GM12875 (cell line): ENCODE results near the gene CARMIL1.

Experiments used
- H3K4me3 ChIP-seq: one replicate; pipeline ENCODE4 v1.5.1; 2011; ENCODE audit warnings: low read depth, low read length, control low read depth
- TF ChIP-seq, protein P1 (sequence below): IDR thresholded peaks from 2 replicates; pipeline ENCODE4 v1.5.1; 2011; ENCODE audit warnings: low read depth, mild to moderate bottlenecking, control low read depth, inconsistent platforms, low read length, moderate library complexity, borderline replicate concordance; ENCODE audit not compliant: insufficient read depth

CARMIL1 gene

DNA sequence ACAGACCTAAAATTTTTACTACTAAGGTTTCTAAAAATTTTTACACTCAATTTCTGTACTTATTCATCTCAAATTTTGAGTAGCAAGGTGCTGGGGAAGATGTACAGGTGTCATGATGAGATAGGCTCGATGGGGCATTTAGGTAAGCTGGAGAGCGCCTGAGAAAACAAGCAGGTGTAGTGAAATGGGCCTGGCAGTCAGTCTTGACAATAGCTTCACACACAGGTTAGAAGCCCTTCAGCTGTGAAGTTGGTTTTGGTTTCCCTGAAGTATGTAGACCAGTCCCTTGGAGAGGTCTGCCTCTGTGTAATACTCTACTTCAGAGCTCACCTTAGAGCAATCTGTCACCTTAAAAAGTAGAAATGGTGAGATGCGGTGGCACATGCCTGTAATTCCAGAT lies 228.9 kb downstream of the CARMIL1 start:
- H3K4me3 ChIP-seq: no peak overlapping the region
- TF ChIP-seq, protein P1, sequence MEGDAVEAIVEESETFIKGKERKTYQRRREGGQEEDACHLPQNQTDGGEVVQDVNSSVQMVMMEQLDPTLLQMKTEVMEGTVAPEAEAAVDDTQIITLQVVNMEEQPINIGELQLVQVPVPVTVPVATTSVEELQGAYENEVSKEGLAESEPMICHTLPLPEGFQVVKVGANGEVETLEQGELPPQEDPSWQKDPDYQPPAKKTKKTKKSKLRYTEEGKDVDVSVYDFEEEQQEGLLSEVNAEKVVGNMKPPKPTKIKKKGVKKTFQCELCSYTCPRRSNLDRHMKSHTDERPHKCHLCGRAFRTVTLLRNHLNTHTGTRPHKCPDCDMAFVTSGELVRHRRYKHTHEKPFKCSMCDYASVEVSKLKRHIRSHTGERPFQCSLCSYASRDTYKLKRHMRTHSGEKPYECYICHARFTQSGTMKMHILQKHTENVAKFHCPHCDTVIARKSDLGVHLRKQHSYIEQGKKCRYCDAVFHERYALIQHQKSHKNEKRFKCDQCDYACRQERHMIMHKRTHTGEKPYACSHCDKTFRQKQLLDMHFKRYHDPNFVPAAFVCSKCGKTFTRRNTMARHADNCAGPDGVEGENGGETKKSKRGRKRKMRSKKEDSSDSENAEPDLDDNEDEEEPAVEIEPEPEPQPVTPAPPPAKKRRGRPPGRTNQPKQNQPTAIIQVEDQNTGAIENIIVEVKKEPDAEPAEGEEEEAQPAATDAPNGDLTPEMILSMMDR: no peak

DNA sequence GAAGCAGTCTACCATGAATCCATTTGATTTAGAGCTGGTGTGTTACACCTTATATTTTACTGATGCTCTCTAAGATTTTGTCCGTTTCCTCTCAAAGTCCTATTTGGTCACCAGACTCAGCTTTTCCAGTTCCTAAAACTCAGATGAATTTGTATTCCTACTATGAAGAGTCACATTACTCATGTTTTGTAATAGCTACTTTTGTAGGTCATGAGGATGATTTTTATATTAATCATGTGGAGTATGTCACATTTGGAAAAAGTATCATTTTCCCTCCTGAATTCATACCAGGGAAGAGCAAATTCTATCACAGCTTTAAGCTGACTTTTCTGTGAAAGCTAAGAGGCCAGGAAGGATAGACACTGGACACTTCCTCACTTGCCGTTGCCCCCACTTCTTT lies 232.2 kb downstream of the CARMIL1 start:
- H3K4me3 ChIP-seq: no peak overlapping the region
- TF ChIP-seq, protein P1: no peak

DNA sequence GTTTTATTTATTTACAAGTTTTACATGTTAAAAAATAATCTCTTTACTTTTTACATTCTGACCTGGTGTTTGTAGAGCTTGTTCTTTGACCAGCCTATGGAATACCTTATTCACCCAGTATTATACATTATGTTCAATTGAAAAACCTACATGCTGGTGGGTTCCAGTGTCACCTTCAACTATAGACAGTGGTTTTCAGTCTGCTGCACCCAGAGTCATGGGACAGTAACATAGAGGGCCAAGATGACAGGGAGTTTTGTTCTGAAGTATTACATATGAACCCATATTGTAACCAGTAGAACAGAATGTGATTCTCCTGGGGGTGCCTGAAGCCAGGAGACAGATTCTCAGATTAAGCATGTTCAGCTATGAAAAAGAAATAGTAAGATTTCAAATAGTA lies 233.4 kb downstream of the CARMIL1 start:
- TF ChIP-seq, protein P1: no peak
- no peak overlapping the region for H3K4me3 ChIP-seq

- no peak overlapping the region for H3K4me3 ChIP-seq
- TF ChIP-seq, protein P1: no peak
Measured at GRCh38 chr6:25519856-25520255, 240.7 kb downstream of the CARMIL1 start.

- H3K4me3 ChIP-seq: no peak overlapping the region
- TF ChIP-seq, protein P1: no peak
Measured at GRCh38 chr6:25524542-25524941, 245.4 kb downstream of the CARMIL1 start.

DNA sequence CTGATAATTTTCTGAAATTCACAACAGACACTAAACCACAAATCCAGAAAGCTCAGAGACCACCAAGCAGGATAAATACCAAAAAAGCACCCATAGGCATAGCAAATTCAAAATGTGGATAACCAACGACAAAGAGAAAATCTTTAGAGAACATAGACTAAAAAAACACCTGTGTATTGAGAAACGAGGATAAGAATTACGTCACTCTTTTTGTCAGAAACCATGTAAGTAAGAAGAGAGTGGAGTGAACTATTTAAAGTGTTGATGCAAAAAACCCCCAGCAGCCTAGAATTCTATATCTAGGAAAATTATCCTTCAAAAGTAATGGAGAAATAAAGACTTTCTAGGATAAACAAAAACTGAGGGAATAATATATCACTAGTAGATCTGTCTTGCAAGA lies 245.9 kb downstream of the CARMIL1 start:
- TF ChIP-seq, protein P1: no peak
- H3K4me3 ChIP-seq: no peak overlapping the region

- H3K4me3 ChIP-seq: no peak overlapping the region
- TF ChIP-seq, protein P1: no peak
Measured at GRCh38 chr6:25534942-25535631, 255.9 kb downstream of the CARMIL1 start.
